Mononuclear cell (primary cell): ENCODE results near the gene ANAPC2. TPM values are rescaled to one million over a fixed set of nuclear protein-coding genes. Genes with fewer than 3 reads are reported as not detected.

Source experiments
- H3K27me3 ChIP-seq: 2 replicates; pipeline ENCODE4 v1.6.0; 2011; ENCODE audit warnings: low read length, control low read depth; ENCODE audit not compliant: insufficient read depth
- H3K4me1 ChIP-seq: 2 replicates; pipeline ENCODE4 v1.5.1; 2011; ENCODE audit warnings: mild to moderate bottlenecking, low read length, control low read depth; ENCODE audit not compliant: insufficient read depth
- H3K4me3 ChIP-seq: 2 replicates; pipeline ENCODE4 v1.5.1; 2011; ENCODE audit warnings: mild to moderate bottlenecking, low read length, moderate library complexity
- H3K9me3 ChIP-seq: 2 replicates; pipeline ENCODE4 v1.5.1; 2011; ENCODE audit warnings: low read depth, mild to moderate bottlenecking, control low read depth, low read length
- total RNA-seq: library from RNA; depleted of rRNA; stranded (reverse); fragments of >200 nt; gene quantifications from one replicate; pipeline ENCODE4 v1.2.3, GENCODE V29; 2012

ANAPC2 gene
- total RNA-seq, 1 donor = 36.7 TPM

DNA sequence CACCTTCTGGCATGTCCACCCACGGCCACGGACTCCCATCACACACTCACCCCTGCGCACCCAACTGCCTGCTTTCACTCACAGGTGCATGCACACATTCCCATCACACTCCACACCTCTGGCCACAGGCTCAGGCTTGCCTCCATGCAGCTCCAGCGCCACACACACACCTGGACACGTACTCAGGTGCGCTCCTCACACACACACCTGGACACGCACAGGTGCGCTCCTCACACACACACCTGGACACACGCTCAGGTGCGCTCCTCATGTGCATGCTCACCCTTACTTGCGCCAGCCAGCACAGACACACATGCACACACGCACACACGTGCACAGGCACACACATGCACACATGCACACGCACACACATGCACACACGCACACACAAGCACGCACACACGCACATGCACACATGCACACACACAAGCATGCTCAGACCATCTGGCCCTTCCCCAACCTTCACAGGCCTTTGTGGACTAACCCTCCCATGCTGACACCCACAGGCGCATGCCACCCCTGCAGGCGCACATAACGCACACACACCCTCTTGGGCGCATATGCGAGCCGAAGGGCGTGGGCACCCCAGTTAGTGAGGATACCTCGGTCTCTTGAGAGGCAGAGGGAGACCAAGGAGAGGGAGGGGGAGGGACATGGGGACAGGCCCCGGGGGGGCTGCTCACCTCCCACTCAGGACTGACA is 41.1 kb downstream of the ANAPC2 start:
- H3K4me1 ChIP-seq = no peaks in the 10 kb centered on the region
- H3K4me3 ChIP-seq = no peak overlapping the region
- no peaks in the 10 kb centered on the region for H3K27me3 ChIP-seq
- H3K9me3 ChIP-seq = no peaks in the 10 kb centered on the region

DNA sequence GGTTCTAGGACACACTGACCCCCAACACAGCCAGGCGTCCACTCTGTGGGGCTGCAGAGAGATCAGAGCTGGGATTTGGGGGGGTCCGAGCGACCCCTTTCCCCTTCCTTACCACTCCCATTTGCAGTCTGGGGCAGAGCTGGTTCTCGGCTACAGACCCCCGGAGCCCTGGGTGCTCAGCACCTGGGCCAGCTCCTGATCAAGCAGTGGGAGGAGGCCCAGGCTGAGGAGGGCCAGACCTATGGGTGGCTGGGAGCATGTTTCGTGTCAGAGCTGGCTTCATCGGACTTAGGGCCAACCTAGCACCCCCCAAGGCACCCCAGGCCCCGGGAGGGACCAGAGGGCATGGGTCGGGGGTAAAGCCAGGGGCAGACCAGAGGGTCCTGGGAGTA is 41.8 kb downstream of the ANAPC2 start:
- H3K9me3 ChIP-seq = no peaks in the 10 kb centered on the region
- no peaks in the 10 kb centered on the region for H3K4me1 ChIP-seq
- H3K27me3 ChIP-seq = no peaks in the 10 kb centered on the region
- no peak overlapping the region for H3K4me3 ChIP-seq

GRCh38 chr9:137145731-137146526 is 42.4 kb downstream of the ANAPC2 start:
- H3K9me3 ChIP-seq = no peaks in the 10 kb centered on the region
- peaks cover under 1% of the 10 kb centered on the region for H3K27me3 ChIP-seq
- H3K4me1 ChIP-seq = no peaks in the 10 kb centered on the region
- H3K4me3 ChIP-seq = no peak overlapping the region

GRCh38 chr9:137143459-137143858 is 44.9 kb downstream of the ANAPC2 start:
- H3K9me3 ChIP-seq = no peaks in the 10 kb centered on the region
- H3K27me3 ChIP-seq = peaks cover 19% of the 10 kb centered on the region
- no peaks in the 10 kb centered on the region for H3K4me1 ChIP-seq
- no peak overlapping the region for H3K4me3 ChIP-seq

GRCh38 chr9:137141976-137142936 is 46.1 kb downstream of the ANAPC2 start:
- Histone ChIP-seq H3K9me3 (no peaks in the 10 kb centered on the region), H3K27me3 (peaks cover 31% of the 10 kb centered on the region), H3K4me3 (no peak overlapping the region), H3K4me1 (no peaks in the 10 kb centered on the region)

DNA sequence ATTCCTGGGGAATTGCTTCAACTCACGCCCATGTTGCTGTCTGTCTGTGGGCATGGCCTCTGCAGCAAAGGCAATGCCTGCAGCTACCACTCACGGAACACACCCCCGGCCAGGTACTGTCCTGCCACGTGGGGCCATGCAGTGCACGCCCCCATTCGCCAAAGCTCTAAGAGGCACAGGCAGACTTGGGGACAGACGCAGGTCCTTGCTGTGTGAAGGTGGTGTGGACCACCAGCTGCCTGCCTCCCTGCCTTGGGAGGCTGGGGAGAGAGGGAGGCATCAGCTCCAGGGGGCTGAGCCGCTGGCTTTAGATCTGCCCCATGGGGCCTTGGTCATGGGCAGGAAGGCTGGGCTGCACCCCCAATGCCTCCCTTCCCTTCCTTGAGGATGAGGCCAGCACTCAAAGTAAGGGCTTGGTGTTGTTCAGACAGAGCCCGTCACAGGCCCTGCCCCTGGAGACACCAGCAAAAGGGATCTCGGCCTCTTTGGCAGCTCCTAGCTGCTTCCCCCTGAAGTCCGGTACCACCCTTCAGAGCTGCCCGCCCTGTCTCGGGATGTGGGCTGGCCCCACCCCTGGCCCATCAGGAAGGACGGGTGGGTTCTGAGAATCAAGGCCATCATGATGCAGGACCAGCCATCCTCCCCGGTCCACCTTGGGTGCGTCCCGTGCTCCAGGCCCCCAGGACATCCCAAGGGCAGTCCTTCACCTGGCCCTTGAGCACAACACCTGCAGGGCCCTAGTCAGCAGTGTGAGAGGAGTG is 47.1 kb downstream of the ANAPC2 start:
- Histone ChIP-seq H3K27me3 (peaks cover 37% of the 10 kb centered on the region), H3K4me3 (no peak overlapping the region), H3K4me1 (no peaks in the 10 kb centered on the region), H3K9me3 (no peaks in the 10 kb centered on the region)

DNA sequence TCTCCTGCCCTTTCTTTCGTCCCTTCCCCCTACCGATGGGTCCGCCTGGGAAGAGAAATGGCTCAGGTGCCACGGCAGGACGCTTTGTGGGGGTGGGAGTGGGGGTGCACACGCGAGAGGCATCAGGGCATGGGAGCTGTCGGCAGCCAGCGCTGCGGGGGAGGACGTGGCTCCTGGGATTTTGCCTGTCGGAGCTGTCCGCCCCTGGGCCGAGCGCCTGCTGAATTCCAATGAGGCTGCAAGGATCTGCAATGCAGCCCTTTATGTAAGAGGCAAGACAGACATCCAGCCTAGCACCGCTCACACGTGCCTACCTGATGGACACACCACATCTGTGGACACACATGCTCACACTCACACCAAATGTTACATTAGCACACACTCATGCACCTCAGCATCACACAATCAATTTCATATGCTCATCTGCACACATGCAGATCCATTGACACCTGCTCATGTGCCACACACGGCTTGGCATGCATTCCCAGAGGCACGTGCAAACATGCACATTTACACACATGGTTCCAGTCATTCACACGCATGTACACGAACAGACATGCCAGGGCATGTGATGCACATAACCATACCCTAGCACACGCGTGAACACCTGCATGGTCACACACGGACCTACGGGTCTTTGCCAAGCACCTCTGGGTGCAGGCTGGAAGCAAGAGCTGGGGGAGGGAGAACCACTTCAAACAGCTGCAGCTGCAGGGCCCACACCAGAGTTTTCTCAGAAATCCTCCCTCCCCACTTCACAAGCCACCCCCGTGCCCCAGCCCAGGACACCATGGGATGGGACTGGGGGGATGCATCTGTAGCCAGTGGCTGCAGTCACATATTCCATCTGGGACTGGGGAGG is 48.0 kb downstream of the ANAPC2 start:
- Histone ChIP-seq H3K9me3 (no peaks in the 10 kb centered on the region), H3K4me3 (no peak overlapping the region), H3K4me1 (no peaks in the 10 kb centered on the region), H3K27me3 (peaks cover 42% of the 10 kb centered on the region)

GRCh38 chr9:137139468-137140150 is 48.8 kb downstream of the ANAPC2 start:
- no peaks in the 10 kb centered on the region for H3K9me3 ChIP-seq
- H3K4me3 ChIP-seq = no peak overlapping the region
- H3K27me3 ChIP-seq = peaks cover 42% of the 10 kb centered on the region
- H3K4me1 ChIP-seq = no peaks in the 10 kb centered on the region

DNA sequence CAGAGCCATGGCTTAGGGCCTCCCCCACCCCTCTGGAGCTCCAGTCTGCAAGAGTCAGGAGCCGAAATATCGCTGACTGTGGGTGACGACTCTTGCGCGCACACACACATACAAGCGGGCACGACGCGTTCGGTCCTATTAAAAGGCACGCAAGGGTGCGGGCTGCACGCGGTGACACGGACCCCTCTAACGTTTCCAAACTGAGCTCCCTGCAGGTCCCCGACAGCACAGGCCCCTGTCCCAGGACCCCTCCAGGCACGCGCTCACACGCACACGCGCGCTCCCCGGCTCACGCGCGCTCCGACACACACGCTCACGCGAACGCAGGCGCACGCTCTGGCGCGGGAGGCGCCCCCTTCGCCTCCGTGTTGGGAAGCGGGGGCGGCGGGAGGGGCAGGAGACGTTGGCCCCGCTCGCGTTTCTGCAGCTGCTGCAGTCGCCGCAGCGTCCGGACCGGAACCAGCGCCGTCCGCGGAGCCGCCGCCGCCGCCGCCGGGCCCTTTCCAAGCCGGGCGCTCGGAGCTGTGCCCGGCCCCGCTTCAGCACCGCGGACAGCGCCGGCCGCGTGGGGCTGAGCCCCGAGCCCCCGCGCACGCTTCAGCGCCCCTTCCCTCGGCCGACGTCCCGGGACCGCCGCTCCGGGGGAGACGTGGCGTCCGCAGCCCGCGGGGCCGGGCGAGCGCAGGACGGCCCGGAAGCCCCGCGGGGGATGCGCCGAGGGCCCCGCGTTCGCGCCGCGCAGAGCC is 49.5 kb downstream of the ANAPC2 start, which contains the start of gene GRIN1:
Gene GRIN1, plus strand, starts transcription at position 433 of the 746 bp plus-strand sequence. CDS start 333 bp downstream, outside the sequence.
- Histone ChIP-seq H3K27me3 (peaks cover 42% of the 10 kb centered on the region), H3K4me1 (no peaks in the 10 kb centered on the region), H3K9me3 (no peaks in the 10 kb centered on the region), H3K4me3 (no peak within 1 kb of the TSS)

GRCh38 chr9:137138058-137138721 is 50.2 kb downstream of the ANAPC2 start:
- Histone ChIP-seq H3K27me3 (peaks cover 42% of the 10 kb centered on the region), H3K4me3 (no peak overlapping the region), H3K9me3 (no peaks in the 10 kb centered on the region), H3K4me1 (no peaks in the 10 kb centered on the region)

GRCh38 chr9:137136881-137137607 is 51.3 kb downstream of the ANAPC2 start:
- H3K9me3 ChIP-seq = no peaks in the 10 kb centered on the region
- no peaks in the 10 kb centered on the region for H3K4me1 ChIP-seq
- H3K27me3 ChIP-seq = peaks cover 42% of the 10 kb centered on the region
- H3K4me3 ChIP-seq = no peak overlapping the region
